Measurements from ENCODE around the gene SCGN. TPM values are rescaled to one million over a fixed set of nuclear protein-coding genes. Genes with fewer than 3 reads are reported as not detected.

Gene SCGN
- total RNA-seq, 4 donors from 2014 or later, result 3.6 to 13.0 (median 5.0) TPM

DNA sequence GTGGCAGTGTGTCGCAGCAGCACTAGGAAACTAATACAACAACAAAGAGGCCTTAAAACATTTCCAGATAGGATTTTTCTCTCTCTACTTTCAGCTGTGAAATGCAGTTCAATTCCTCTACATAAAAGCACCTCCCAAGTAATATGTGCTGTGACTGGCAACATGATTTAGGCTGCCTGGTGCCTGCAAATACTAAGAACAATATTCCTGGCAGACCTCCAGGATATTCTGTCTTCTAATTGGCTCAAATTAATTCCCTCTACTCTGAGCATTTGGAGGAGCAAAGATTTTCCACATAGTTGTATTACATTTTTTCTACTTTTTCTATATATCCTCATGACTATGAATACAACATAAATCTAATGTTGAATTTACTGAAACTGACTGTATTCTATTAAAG is 33.2 kb downstream of the SCGN start:
- H3K36me3 ChIP-seq, result no peaks in the 10 kb centered on the region
- intact Hi-C loops (cut with DNase I; ENCODE audit: low total_unique reads), result no loop called here
- no peak overlapping the region for H3K27ac ChIP-seq
- H3K4me3 ChIP-seq, result no peak overlapping the region
- DNase-seq, result no peak
- H3K4me1 ChIP-seq, result no peaks in the 10 kb centered on the region
- TF ChIP-seq POLR2A (IDR thresholded peaks at IDR 0.05), result no peak
- no peaks in the 10 kb centered on the region for H3K9me3 ChIP-seq
- H3K27me3 ChIP-seq, result no peaks in the 10 kb centered on the region
- in situ Hi-C loops (cut with MboI; ENCODE audit: low pct_ligation_motif_present in 1 of 4, low pct_unique_long_range_greater_than_20kb in 1 of 4, low sequenced_read_pairs in 3 of 4), result no loop called here
- WGBS, 2 donors (ENCODE audit: low coverage in 1 of 2), result 0 to 83% methylated on average over 1 of the region's 1 CpG

DNA sequence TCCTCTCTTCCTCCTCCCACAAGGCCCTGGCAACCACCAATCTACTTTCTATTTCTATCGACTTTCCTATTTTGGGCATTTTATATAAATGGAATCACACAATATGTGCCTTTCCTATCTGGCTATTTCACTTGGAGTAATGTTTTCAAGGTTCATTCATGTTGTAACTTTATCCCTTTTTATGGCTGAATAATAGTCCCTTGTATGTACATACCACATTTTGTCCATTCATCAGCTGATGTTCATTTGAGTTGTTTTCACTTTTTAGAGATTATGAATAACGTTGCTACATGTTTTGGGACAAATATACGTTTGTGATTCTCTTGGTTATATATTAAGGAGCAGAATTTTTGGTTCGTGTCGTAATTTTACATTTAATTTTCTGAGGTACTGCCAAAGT is 33.9 kb downstream of the SCGN start:
- no peaks in the 10 kb centered on the region for H3K4me1 ChIP-seq
- H3K27ac ChIP-seq, result no peak overlapping the region
- no peaks in the 10 kb centered on the region for H3K9me3 ChIP-seq
- H3K4me3 ChIP-seq, result no peak overlapping the region
- in situ Hi-C loops (cut with MboI; ENCODE audit: low pct_ligation_motif_present in 1 of 4, low pct_unique_long_range_greater_than_20kb in 1 of 4, low sequenced_read_pairs in 3 of 4), result no loop called here
- TF ChIP-seq, protein P1, sequence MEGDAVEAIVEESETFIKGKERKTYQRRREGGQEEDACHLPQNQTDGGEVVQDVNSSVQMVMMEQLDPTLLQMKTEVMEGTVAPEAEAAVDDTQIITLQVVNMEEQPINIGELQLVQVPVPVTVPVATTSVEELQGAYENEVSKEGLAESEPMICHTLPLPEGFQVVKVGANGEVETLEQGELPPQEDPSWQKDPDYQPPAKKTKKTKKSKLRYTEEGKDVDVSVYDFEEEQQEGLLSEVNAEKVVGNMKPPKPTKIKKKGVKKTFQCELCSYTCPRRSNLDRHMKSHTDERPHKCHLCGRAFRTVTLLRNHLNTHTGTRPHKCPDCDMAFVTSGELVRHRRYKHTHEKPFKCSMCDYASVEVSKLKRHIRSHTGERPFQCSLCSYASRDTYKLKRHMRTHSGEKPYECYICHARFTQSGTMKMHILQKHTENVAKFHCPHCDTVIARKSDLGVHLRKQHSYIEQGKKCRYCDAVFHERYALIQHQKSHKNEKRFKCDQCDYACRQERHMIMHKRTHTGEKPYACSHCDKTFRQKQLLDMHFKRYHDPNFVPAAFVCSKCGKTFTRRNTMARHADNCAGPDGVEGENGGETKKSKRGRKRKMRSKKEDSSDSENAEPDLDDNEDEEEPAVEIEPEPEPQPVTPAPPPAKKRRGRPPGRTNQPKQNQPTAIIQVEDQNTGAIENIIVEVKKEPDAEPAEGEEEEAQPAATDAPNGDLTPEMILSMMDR (IDR thresholded peaks at IDR 0.05), result no peak
- TF ChIP-seq EP300 (IDR thresholded peaks at IDR 0.05; ENCODE audit: low read depth) (no peak), POLR2AphosphoS5 (IDR thresholded peaks at IDR 0.05) (no peak), POLR2A (IDR thresholded peaks at IDR 0.05) (no peak)
- H3K36me3 ChIP-seq, result no peaks in the 10 kb centered on the region
- H3K27me3 ChIP-seq, result no peaks in the 10 kb centered on the region
- no peak for DNase-seq
- WGBS, 2 donors (ENCODE audit: low coverage in 1 of 2), result 77 to 81% methylated on average over 5 of the region's 5 CpGs
- intact Hi-C loops (cut with DNase I; ENCODE audit: low total_unique reads), result no loop called here

DNA sequence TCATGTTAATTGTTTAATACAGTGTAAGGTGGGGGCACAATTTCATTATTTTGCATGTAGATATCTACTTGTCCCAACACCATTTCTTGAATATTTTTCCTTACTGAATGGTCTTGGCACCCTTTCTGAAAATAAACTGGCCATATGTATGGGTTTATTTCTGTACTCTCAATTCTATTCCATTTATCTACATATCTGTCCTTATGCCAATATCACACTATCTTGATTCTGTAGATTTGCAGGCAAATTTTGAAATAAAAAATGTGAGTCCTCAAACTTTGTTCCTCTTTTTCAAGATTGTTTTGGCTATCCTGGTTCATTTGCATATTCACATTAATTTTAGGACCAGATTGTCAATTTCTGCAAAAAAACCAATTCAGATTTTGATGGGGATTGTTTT is 34.8 kb downstream of the SCGN start:
- intact Hi-C loops (cut with DNase I; ENCODE audit: low total_unique reads) (no loop called here), in situ Hi-C loops (cut with MboI; ENCODE audit: low pct_ligation_motif_present in 1 of 4, low pct_unique_long_range_greater_than_20kb in 1 of 4, low sequenced_read_pairs in 3 of 4) (no loop called here)
- Histone ChIP-seq H3K36me3 (no peaks in the 10 kb centered on the region), H3K27me3 (no peaks in the 10 kb centered on the region), H3K27ac (no peak overlapping the region), H3K9me3 (no peaks in the 10 kb centered on the region), H3K4me1 (no peaks in the 10 kb centered on the region), H3K4me3 (no peak overlapping the region)
- TF ChIP-seq, protein P1 (IDR thresholded peaks at IDR 0.05), result no peak
- TF ChIP-seq EP300 (IDR thresholded peaks at IDR 0.05; ENCODE audit: low read depth) (no peak), POLR2A (IDR thresholded peaks at IDR 0.05) (no peak), POLR2AphosphoS5 (IDR thresholded peaks at IDR 0.05) (no peak)
- DNase-seq, result no peak

DNA sequence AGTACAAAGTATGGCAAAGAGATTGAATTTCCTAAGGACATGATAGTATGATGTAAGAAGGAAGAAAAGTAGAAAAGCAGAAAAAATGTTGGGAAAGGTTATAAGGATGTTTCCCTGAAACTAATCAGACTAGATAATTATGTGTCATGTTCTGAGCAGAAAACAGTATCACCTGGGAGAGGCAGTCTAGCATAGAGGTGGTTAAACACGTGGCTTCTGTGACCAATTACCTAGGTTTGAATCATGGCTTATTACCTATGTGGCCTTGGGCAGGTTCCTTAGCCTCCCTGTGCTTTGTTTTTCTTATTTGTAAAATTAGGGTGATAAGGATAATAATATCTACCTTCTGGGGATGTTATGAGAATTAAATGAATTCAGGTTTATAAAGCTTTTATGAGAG is 38.0 kb downstream of the SCGN start:
- in situ Hi-C loops (cut with MboI; ENCODE audit: low pct_ligation_motif_present in 1 of 4, low pct_unique_long_range_greater_than_20kb in 1 of 4, low sequenced_read_pairs in 3 of 4) (no loop called here), intact Hi-C loops (cut with DNase I; ENCODE audit: low total_unique reads) (no loop called here)
- TF ChIP-seq POLR2AphosphoS5 (IDR thresholded peaks at IDR 0.05), result no peak
- TF ChIP-seq, protein P1 (IDR thresholded peaks at IDR 0.05), result no peak
- TF ChIP-seq POLR2A (IDR thresholded peaks at IDR 0.05), result no peak
- no peak for TF ChIP-seq EP300 (IDR thresholded peaks at IDR 0.05; ENCODE audit: low read depth)
- Histone ChIP-seq H3K9me3 (no peaks in the 10 kb centered on the region), H3K4me3 (no peak overlapping the region), H3K27ac (no peak overlapping the region), H3K27me3 (no peaks in the 10 kb centered on the region), H3K4me1 (no peaks in the 10 kb centered on the region), H3K36me3 (no peaks in the 10 kb centered on the region)
- WGBS, 2 donors (ENCODE audit: low coverage in 1 of 2), result 57 to 58% methylated on average over 1 of the region's 1 CpG
- DNase-seq, result no peak

DNA sequence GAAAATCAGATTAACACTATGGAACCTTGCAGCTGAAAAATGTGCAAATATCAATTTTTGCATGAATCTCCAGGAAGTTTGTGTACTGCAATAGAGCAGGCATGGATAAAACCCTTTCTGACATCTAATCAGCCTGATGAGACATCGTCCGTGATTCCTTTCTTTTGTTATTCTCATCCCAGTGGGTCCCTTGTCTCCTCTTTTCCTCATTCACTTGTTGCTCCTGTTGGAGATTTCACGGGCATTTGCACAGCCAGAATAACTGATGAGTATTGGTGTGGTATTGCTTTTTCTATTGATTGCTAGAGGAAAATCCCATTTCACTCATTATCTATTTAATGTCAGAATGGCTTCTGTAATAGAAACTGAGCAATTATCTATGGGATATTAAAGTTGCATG is 39.9 kb downstream of the SCGN start:
- 80 to 83% methylated on average over 1 to 3 of the region's 3 CpGs for WGBS, 2 donors (ENCODE audit: low coverage in 1 of 2)
- intact Hi-C loops (cut with DNase I; ENCODE audit: low total_unique reads), result no loop called here
- no peak for DNase-seq

More for the DNA sequence above, 39.9 kb downstream of the SCGN start:
- TF ChIP-seq POLR2AphosphoS5 (IDR thresholded peaks at IDR 0.05) (no peak), POLR2A (IDR thresholded peaks at IDR 0.05) (no peak), EP300 (IDR thresholded peaks at IDR 0.05; ENCODE audit: low read depth) (no peak)
- TF ChIP-seq, protein P1 (IDR thresholded peaks at IDR 0.05), result no peak
- Histone ChIP-seq H3K36me3 (no peaks in the 10 kb centered on the region), H3K4me1 (no peaks in the 10 kb centered on the region), H3K27me3 (no peaks in the 10 kb centered on the region), H3K9me3 (no peaks in the 10 kb centered on the region), H3K27ac (no peak overlapping the region), H3K4me3 (no peak overlapping the region)
- in situ Hi-C loops (cut with MboI; ENCODE audit: low pct_ligation_motif_present in 1 of 4, low pct_unique_long_range_greater_than_20kb in 1 of 4, low sequenced_read_pairs in 3 of 4), result no loop called here

All from transverse colon (tissue), 4 donors.